OCI-M1 (cell line): ENCODE measurements around the gene ANKRD61.
"Not testable (repeated sequence)": the region's sequence is repeated elsewhere in the genome, so short reads cannot be mapped to it uniquely, and the experiment has no call there.

Experiments
- DNase-seq: peaks from one replicate; lab custom pipeline; 2025; lab: John Stamatoyannopoulos, UW

Gene ANKRD61

DNA sequence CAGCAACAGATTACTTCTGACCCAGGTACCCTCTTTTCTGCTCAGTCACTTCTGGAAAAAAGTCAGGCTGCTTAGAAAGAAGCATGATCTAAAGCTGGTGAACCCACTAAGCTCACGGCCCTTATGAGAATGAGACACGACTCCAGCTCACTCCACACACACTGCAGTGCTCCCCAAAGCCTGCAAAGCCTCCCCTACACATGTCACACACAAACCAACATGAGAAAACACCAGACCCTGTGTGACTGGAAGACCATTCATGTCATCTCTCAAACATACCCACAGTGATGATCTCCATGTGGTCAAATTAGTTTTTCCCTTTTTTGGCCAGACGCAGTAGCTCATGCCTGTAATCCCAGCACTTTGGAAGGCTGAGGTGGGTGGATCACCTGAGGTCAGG, 391 bp downstream of the ANKRD61 start:
- no peak for DNase-seq

DNA sequence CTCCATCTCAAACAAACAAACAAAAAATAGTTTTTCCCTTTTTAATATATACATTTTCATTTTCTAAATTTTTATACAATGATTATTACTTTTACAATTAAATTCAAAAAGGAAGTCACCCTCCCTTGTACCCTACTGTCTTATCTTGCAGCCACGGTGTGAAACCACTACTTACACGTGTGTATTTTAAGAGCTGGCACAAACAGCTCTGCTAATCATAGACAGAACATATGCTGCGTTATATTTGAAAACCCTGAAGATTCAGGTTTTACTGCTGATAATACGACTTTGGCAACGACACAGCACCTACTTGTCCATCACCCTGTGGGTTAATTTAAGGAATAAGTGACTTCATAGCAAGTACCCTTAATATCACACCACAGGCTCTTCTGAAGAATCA, 991 bp downstream of the ANKRD61 start:
- DNase-seq, result peak; percentile 85

DNA sequence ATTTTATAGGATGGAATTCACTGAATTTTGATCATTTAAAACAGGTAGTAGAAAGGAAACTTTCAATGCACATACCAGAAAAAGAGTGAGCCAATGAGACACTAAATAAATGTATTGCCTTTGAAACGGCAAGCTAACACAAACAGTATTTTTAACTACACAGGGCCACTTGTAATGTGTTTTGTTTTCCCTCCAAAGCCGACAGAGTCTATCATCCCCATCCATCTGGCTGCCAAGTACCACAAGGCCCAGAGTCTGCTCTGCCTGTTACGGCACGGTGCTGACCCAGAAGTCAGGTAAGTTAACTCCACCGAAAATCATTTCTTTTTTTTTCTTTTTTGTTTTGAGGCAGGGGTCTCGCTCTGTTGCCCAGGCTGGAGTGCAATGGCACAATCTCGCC, 1.5 kb downstream of the ANKRD61 start:
- peak; percentile 50 for DNase-seq

DNA sequence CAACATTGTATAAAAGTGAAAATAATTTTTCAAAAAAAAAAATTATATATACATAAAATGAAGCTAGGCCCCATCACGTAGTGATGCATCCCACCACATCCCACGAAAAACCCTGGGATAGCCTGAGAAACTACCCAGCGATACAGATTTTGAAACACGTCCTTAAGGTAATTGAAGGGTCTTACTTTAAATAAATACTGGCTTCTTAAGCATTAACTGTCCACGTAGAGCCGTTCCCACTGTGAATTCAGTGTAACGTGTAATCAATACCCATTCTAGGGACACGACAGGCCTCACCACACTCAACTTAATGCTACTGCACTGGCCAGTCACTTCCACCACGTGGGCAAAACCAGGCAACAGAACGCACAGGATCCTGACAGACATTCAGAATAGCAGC, 4.0 kb downstream of the ANKRD61 start:
- DNase-seq, result no peak

DNA sequence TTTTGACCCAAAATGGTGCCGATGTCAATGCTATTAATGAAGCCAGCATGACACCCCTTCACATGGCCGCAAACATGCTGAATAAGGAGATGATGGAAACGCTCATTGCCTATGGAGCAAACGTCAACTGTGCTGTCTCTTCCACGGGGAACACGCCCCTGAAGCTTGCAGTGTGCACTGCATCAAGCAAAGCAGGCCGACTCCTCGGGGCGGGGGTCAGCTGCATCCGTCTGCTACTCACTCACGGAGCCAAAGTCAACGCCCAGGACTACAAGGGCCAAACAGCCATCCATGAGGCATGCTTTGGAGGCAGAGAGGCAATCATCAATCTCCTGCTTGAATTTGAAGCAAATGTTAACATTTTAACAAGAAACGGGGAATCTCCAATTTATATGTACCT, 4.5 kb downstream of the ANKRD61 start:
- no peak for DNase-seq

DNA sequence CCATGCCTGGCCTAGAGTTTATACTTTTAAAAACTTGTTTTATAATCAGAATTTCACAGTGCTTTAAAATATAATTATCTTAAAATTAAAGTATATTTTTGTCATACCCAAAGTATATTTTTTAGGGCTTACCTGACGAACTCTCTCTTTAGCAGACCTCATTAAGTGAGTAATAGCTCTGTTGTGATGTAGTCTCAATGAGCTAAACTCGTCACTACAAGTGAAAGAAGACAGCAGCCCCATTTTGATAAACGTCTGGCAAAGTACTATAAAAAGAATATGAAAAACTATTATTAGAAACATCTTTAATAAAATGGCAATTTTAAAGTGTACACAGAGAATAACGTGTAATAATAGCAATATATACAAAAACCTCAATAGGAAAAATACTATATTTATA, 18.6 kb downstream of the ANKRD61 start:
- no peak for DNase-seq

DNA sequence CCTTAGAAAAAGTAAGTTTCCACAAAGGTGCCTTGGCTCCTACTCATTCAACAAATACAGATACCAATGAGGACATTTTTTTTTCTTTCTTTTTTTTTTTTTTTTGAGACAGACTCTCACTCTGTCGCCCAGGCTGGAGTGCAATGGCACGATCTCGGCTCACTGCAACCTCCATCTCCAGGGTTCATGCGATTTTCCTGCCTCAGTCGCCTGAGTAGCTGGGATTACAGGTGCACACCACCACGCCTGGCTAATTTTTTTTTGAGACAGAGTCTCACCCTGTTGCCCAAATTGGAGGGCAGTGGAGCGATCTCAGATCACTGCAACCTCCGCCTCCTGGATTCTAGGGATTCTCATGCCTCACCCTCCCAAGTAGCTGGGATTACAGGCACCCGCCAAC, 20.0 kb downstream of the ANKRD61 start:
- DNase-seq, result not testable (repeated sequence)

DNA sequence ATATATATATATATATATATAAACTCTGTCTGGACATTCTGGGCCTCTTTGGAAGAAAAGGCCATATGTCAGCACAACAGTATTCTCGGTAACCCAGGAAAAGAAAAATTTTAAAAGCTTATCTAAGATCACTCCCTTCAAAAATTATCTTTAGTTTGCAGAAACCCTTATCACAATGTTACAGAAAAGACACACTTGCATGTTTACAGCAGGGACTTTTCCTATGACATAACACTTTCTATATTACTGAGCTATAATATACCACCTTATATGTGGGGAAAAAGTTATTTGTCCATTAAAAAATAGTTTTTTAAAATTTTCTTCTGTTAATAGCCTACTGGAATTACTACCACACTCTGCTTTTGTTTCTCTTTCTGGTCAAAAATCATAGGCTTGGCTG, 25.4 kb downstream of the ANKRD61 start:
- peak; percentile 89 for DNase-seq

DNA sequence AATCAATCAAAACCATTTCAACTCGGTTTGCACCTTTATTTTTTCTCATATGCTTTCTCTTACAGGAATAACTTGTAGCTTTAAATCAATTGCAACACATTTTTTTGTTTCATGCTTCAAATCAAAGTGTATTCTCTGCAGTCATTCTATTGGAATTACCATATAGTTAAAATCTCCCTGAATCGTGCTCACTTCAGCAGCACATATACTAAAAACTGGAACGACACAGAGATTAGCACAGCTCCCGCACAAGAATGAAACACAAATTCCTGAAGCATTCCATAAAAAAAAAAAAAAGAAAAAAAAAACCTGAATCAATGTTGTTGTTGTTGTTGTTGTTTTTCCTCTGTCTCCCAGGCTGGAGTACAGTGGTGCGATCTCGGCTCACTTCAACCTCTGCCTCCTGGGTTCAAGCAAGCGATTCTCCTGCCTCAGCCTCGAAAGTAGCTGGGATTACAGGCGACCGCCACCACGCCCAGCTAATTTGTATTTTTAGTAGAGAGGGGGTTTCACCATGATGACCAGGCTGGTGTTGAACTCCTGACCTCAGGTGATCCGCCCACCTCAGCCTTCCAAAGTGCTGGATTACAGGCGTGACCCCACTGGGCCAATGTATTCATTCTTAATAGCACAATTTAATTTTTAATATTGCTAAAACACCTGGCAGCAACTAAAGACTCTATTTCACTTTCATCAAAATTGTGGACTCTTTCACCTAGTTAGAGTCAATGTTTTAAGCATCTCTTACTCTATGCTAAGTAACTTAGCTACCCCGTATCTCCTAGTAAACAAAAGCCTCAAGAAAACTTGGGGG, 26.3 kb downstream of the ANKRD61 start:
- DNase-seq, result peak; percentile 31

DNA sequence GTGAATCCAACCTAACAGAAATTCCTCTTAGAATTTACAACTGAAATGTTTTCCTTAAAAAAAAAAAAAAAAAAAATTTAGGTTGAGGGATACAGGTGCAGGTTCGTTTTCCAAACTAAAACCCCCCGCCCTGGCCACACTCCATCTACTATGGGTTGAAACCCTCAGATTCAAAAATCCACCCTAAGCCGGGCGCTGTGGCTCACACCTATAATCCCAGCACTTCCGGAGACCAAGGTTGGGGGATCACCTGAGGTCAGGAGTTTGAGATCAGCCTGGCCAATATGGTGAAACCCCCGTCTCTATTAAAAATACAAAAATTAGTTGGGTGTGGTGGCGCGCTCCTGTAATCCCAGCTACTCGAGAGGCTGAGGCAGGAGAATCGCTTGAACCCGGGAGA, 28.8 kb downstream of the ANKRD61 start:
- DNase-seq, result not testable (repeated sequence)

DNA sequence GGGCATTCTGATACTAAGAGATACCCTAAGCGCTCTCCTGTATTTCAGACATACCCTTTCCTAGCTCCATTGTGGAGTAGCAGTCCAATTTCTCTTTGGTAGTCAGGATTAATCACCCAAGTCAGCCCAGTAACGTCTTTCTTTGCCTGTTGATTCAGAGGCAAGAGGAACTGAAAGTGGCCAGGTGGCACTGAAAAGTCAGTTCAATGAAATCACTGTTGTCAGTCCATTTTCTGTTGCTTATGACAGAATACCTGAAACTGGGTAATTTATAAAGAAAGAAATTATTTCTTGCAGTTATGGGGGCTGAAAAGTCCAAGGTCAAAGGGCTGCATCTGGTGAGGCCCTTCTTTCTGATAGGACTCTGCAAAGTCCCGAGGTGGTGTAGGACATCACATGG, 40.2 kb downstream of the ANKRD61 start:
- DNase-seq, result no peak

DNA sequence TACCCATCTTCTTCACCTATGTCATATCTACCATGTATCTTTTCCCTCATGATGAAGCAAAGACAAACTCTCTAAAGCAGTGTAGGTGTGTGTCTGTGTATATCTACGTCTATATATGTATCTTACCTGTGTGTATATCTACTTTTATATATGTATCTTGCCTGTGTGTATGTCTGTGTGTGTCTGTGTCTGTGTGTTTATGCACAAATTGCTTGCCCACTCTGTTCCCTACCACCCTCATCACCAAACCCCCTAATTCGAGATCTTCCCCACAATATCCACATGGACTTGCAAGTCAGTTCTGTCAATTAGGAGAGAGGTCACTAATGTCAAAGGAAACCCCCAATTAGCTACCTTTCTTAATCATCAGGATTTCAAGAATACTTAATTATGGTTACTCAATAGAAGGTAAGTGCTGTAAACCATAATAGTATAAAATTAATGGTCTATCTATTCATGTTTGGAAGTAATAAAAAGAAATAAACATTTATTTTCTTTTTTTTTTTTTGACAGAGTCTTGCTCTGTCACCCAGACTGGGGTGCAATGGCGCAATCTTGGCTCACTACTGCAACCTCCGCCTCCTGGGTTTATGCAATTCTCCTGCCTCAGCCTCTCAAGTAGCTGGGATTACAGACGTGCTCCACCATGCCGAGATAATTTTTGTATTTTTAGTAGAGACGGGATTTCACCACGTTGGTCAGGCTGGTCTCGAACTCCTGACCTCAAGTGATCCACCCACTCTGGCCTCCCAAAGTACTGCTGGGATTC, 43.6 kb downstream of the ANKRD61 start:
- DNase-seq, result no peak

DNA sequence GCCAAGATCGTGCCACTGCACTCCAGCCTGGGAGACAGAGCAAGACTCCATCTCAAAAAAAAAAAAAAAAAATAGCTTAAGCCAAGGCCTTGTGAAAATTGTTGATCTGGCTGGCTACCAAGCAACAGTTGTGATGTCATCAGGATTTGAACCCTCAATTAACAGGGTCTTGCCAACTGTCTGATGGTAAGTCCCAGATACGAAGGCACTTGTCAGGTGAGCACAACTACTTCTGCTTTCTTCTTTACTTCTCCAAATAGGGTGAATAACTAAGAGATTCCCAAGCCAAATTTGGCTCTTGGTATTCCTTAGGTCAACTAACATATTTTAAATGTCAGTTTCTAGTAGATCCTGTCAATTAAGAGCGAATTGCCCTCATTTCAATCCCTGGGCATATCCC, 47.4 kb downstream of the ANKRD61 start:
- peak; percentile 58 for DNase-seq

DNA sequence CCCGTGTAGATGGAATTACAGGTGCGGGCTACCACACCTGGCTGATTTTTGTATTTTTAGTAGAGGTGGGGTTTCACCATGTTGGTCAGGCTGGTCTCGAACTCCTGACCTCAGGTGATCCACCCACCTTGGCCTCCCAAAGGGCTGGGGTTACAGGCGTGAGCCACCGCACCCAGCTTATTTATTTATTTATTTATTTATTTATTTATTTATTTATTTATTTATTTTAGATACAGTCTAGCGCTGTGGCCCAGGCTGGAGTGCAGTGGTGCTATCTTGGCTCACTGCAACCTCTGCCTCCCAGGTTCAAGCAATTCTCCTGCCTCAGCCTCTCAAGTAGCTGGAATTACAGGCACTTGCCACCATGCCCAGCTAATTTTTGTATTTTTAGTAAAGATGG, 51.9 kb downstream of the ANKRD61 start:
- not testable (repeated sequence) for DNase-seq
